Spleen (tissue), 11 donors: Measurements from ENCODE around the gene SNAPIN. TPM values are rescaled to one million over a fixed set of nuclear protein-coding genes. Genes with fewer than 3 reads are reported as not detected.

ENCODE experiments used
- microRNA-seq, 3 donors: library from miRNA; unstranded; fragments of <30 nt; microRNA quantifications; one replicate each; pipeline versions ENCODE4 to v1.1.0, GENCODE V29; 2019 to 2020
- polyA plus RNA-seq, 3 donors: library from polyadenylated mRNA; stranded (reverse); fragments of 200-250 nt; gene quantifications; one replicate each; pipeline ENCODE4 v1.2.1, GENCODE V29; 2013
- small RNA-seq, 4 donors: library from RNA; depleted of rRNA; stranded (forward); fragments of <200 nt; gene quantifications; one replicate each; pipeline ENCODE3, GENCODE V24; 2016
- total RNA-seq, 7 donors: library from RNA; depleted of rRNA in 3 of 7; stranded (reverse); fragments of >200 nt in 3 of 7; fragmentation: NEBNext Ultra II Directional in 4 of 7; extraction: Animal tissue kit (Norgen Biotek cat#: 25700) in 4 of 7; gene quantifications; one replicate each; pipeline versions ENCODE4 v1.1.0 to v1.2.1, GENCODE V29; 2016 to 2021
- donor health status: healthy with polysubstance abuse.
- donor health status: DM: no; HTN: no; CAD: no; lungs with moderate emphysema.
- donor health status: DM: no; HTN: no; CAD: no.
- donor health status: Bipolar disorder and iron deficiency.
- donor health status: healthy.
- donor health status: DM: no; HTN: no; CAD: no.
- donor health status: DM: yes; HTN: yes; CAD: no.

The SNAPIN gene
- total and polyA plus RNA-seq, 10 donors, result 26.3 to 60.7 (median 38.3) TPM

Small RNA genes lying within 50 kb of the gene (microRNA-seq; reads per million reads assigned to microRNA genes)
- 0 reads per million in 3 donors for gene MIR8083

Small RNA genes lying within 50 kb of the gene (small RNA-seq; reads per million reads assigned to genes)
- gene MIR8083 (0 reads per million in 4 donors), gene RN7SL372P (0 reads per million in 4 donors)

Other genes with a start within 250 kb of the SNAPIN start
- not detected for gene S100A7A, start 242.2 kb upstream of the SNAPIN start, total RNA-seq
- not detected for gene S100A7A, start 242.2 kb upstream of the SNAPIN start, polyA plus RNA-seq
- not detected for gene S100A7, start 198.1 kb upstream of the SNAPIN start, total RNA-seq
- gene S100A7, start 198.1 kb upstream of the SNAPIN start, polyA plus RNA-seq, result not detected
- gene S100A6, start 122.7 kb upstream of the SNAPIN start, total RNA-seq, result 100 to 1,000 TPM; 121 to 403 (median 193) TPM
- gene S100A6, start 122.7 kb upstream of the SNAPIN start, polyA plus RNA-seq, result 100 to 1,000 TPM; 578 to 779 (median 653) TPM
- gene S100A5, start 117.8 kb upstream of the SNAPIN start, total RNA-seq, result 1 to 10 TPM in 1 of 7 donors, not detected in 6; 2.8 TPM
- under 1 TPM in 2 of 3 donors, not detected in 1; 0.32 to 0.46 TPM for gene S100A5, start 117.8 kb upstream of the SNAPIN start, polyA plus RNA-seq
- gene S100A4, start 112.9 kb upstream of the SNAPIN start, total RNA-seq, result 100 to 1,000 TPM; 161 to 521 (median 309) TPM
- 100 to 1,000 TPM; 309 to 755 (median 572) TPM for gene S100A4, start 112.9 kb upstream of the SNAPIN start, polyA plus RNA-seq
- gene S100A3, start 109.4 kb upstream of the SNAPIN start, total RNA-seq, result 1 to 10 TPM in 2 of 7 donors, under 1 TPM in 1, not detected in 4; 0.44 to 1.3 (median 1.0) TPM
- gene S100A3, start 109.4 kb upstream of the SNAPIN start, polyA plus RNA-seq, result 1 to 10 TPM; 1.1 to 2.6 (median 2.2) TPM
- under 1 TPM in 2 of 7 donors, not detected in 5; 0.60 to 0.97 TPM for gene S100A2, start 92.9 kb upstream of the SNAPIN start, total RNA-seq
- gene S100A2, start 92.9 kb upstream of the SNAPIN start, polyA plus RNA-seq, result 1 to 10 TPM in 2 of 3 donors, under 1 TPM in 1; 0.61 to 5.2 (median 2.8) TPM
- gene S100A16, start 45.6 kb upstream of the SNAPIN start, total RNA-seq, result 100 to 1,000 TPM in 3 of 7 donors, 10 to 100 TPM in 4; 78.0 to 111 (median 97.0) TPM
- gene S100A16, start 45.6 kb upstream of the SNAPIN start, polyA plus RNA-seq, result 100 to 1,000 TPM in 1 of 3 donors, 10 to 100 TPM in 2; 52.0 to 101 (median 68.2) TPM
- gene S100A14, start 42.4 kb upstream of the SNAPIN start, total RNA-seq, result 1 to 10 TPM in 1 of 7 donors, under 1 TPM in 3, not detected in 3; 0.28 to 1.0 (median 0.75) TPM
- 1 to 10 TPM; 1.2 to 3.0 (median 2.0) TPM for gene S100A14, start 42.4 kb upstream of the SNAPIN start, polyA plus RNA-seq
- gene S100A13, start 31.2 kb upstream of the SNAPIN start, total RNA-seq, result 100 to 1,000 TPM in 1 of 7 donors, 10 to 100 TPM in 6; 48.8 to 103 (median 72.4) TPM
- gene S100A13, start 31.2 kb upstream of the SNAPIN start, polyA plus RNA-seq, result 100 to 1,000 TPM; 118 to 146 (median 143) TPM
- 1 to 10 TPM in 1 of 7 donors, not detected in 6; 2.6 TPM for gene S100A1, start 30.3 kb upstream of the SNAPIN start, total RNA-seq
- 10 to 100 TPM in 1 of 3 donors, 1 to 10 TPM in 2; 1.7 to 39.7 (median 8.2) TPM for gene S100A1, start 30.3 kb upstream of the SNAPIN start, polyA plus RNA-seq
- gene CHTOP, start 24.6 kb upstream of the SNAPIN start, total RNA-seq, result 100 to 1,000 TPM in 2 of 7 donors, 10 to 100 TPM in 5; 70.7 to 108 (median 86.3) TPM
- gene CHTOP, start 24.6 kb upstream of the SNAPIN start, polyA plus RNA-seq, result 10 to 100 TPM; 58.1 to 84.1 (median 73.1) TPM
- 100 to 1,000 TPM in 1 of 7 donors, 10 to 100 TPM in 6; 80.9 to 105 (median 85.0) TPM for gene ILF2, start 12.3 kb downstream of the SNAPIN start, total RNA-seq
- gene ILF2, start 12.3 kb downstream of the SNAPIN start, polyA plus RNA-seq, result 10 to 100 TPM; 54.9 to 90.3 (median 82.4) TPM
- gene NPR1, start 20.0 kb downstream of the SNAPIN start, total RNA-seq, result 1 to 10 TPM in 6 of 7 donors, under 1 TPM in 1; 0.83 to 5.1 (median 2.5) TPM
- 1 to 10 TPM; 2.1 to 3.6 (median 3.4) TPM for gene NPR1, start 20.0 kb downstream of the SNAPIN start, polyA plus RNA-seq
- gene INTS3, start 69.3 kb downstream of the SNAPIN start, total RNA-seq, result 10 to 100 TPM; 38.1 to 66.2 (median 49.0) TPM
- gene INTS3, start 69.3 kb downstream of the SNAPIN start, polyA plus RNA-seq, result 10 to 100 TPM; 24.7 to 51.9 (median 46.6) TPM
- gene SLC27A3, start 116.7 kb downstream of the SNAPIN start, total RNA-seq, result 10 to 100 TPM; 11.1 to 28.4 (median 20.0) TPM
- 10 to 100 TPM; 23.4 to 54.5 (median 48.6) TPM for gene SLC27A3, start 116.7 kb downstream of the SNAPIN start, polyA plus RNA-seq